Activated CD8-positive, alpha-beta memory T cell treated with anti-CD3 and anti-CD28 coated beads for 4 hours (primary cell): Measurements from ENCODE around the gene PNRC2.
A peak's percentile ranks its signal among the peaks of the same experiment; 100 is the strongest.
"Not testable (repeated sequence)": the region's sequence is repeated elsewhere in the genome, so short reads cannot be mapped to it uniquely, and the experiment has no call there.

Source experiments
- DNase-seq, 2 donors: peaks; one replicate each; pipeline ENCODE4 v3.0.0-alpha.2; 2020; ENCODE audit warnings: low read depth in 2 of 2

The PNRC2 gene

GRCh38 chr1:23953020-23953419 is 6.6 kb upstream of the PNRC2 start:
- DNase-seq, result no peak

DNA sequence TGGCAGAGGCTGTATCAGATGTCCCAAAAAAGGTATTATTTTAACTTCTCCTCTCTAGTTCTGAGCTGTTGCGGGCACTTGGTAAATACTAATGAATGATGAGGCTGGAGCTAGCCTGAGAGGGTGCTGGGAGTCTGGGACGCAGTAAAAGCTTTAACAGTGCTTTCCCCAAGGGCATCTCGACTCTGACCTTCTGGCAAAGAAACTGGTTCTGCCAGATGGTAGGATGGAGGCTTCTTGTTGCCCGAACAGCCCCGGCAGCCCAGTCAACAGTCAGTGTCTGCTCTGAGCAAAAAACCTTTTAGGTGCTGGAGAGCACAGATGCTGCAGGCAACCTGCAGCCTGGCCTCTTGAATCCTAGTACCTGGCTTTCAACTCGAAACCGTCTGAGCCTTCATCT is 2.5 kb upstream of the PNRC2 start:
- no peak for DNase-seq

- DNase-seq, result not testable (repeated sequence)
Observed at GRCh38 chr1:23958040-23958809, 1.4 kb upstream of the PNRC2 start.

GRCh38 chr1:23958810-23959460 is 693 bp upstream of the PNRC2 start:
- peak; percentile 77 to 85 for DNase-seq

GRCh38 chr1:23960291-23961020 is 828 bp downstream of the PNRC2 start:
- no peak for DNase-seq

DNA sequence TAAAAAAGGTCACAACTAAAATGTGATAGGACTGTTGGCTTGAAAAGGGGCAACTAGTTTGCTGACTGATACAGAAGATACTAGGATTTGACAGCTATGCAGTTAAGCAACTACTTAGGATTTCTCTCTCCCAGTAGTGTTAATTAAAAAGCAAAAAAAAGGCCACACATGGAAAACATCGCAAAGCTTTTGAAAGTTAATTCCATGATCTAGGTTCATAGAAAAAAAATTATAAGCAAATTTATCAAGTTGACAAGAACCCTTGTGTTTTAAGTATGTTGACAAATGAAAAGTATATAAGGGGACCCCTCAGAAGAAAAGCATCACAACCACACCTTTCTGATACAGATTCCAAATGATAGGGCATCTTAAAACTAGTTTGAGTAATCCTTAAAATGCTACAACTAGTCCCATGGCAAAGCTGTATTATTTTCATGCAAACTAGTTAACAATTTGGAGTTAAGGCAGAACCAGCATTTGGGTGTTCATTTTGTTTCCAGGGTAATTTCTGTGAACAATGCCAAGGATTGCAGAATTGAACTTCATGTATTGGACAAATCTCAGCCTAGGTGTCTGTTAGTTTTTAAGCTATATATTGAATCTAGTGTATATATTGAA is 4.1 kb downstream of the PNRC2 start:
- DNase-seq, result no peak

GRCh38 chr1:23964235-23964668 is 4.6 kb downstream of the PNRC2 start:
- DNase-seq, result no peak

- no peak for DNase-seq
Observed at GRCh38 chr1:23964790-23965740, 5.4 kb downstream of the PNRC2 start.

DNA sequence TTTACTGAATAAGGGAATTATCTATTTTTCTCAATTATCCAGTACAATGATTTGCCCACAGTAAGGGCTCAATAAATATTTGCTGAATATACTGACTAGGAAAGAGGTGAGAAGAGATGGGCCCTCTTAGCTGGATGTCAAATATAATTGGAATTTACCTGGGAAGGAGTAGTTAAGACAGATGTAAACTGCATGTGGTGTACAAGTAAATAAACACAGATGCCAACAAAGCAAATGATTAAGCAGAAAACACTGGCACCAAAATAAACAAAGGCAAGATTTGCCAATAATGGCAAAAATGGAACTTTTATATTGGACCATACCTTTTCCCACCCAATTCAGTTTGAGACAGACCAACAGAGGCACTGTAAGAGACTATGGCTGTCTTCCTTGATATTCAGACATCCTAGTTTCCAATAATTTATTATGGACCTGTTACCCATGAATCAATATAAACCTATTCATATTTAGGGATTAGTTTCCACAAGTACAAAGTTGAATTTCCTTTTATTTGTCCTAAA is 7.4 kb downstream of the PNRC2 start:
- no peak for DNase-seq

DNA sequence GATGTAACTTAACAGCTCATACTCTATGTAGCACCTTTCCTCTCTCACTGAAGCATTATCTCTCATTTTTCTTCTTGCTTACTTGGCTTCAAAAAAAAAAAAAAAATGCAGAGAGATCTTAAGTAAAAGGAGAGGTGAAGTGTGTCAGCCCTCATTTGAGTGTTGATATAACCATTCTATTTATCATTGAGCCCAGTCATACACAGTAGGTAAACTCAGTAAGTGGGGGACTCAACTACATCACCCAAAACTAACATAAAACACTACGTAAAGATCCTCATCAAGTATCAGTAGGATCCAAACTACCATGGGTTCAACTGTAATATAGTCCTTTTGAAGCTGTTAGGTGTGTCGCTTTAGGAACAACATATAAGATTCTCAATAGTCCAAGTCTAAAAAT is 8.2 kb downstream of the PNRC2 start:
- DNase-seq, result no peak

DNA sequence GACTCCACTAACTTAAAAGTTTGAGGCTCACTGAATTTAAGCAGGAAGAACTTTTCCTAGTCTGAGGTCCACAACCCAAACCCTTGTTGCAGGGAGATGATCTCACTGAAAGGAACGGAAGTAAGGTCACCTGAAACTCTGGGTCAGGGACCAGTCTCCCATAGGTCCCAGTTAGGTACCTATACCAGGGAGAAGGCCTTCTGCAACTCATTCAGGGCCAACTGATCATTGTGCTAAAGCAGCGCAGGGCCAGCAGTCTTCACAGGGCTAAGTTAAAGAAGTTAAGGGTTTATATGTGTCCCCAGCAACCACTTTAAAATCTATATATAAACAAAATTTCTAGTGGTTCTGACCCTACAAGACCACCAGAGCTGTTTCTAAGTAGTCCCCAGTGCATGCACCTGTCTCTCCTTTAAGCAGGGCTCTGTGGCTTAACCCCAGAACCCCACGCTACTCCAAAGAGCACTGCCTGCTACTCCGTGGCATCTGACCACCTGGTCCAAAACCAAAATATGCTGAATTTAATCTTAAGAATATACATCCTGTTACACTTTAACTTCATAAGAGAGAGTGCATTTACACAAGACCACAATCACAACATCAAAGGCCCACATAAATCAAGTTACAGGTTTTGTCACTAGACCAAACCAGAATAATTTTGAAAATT is 17.7 kb downstream of the PNRC2 start:
- no peak for DNase-seq

DNA sequence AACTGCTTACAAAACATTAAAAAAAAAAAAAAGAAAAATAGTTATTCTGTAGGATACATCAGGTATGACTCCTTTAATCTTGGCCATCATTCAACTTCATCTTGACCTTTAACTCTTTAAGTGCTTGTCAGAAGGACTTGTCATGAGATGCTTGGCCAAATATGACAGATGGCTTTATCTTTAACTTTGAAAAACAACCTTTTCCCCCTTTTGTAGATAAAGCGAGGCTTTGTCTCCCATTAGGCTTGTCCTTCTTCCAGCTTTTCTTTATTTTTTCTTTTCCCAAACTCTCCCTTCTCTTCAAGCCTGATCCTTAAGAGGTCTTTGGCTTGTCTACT is 18.2 kb downstream of the PNRC2 start:
- DNase-seq, result no peak

GRCh38 chr1:23978805-23979204 is 19.2 kb downstream of the PNRC2 start:
- DNase-seq, result no peak

DNA sequence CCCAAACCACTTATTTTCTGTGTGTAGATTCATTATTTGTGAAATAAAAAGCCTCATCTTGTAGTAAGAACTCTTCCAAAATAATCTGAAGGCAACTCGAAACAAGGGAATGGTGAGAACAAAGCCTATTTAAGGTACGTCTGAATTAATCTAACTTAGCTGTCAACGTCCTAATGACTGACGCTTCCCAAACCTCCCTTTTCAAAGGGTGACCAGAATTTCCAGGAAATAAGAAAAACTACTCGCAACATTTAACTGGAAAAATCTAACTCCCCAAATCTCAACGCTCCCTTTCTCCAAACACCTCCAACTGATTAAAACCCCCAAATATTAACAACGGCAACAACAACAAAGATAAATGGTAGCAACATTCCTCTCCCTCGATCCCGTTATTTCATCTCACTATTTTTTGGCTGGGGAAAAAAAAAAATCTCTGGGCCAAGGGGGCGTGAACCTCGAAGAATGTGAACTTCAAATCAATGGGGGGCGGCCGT is 19.8 kb downstream of the PNRC2 start:
- DNase-seq, result no peak

GRCh38 chr1:23979881-23980727 is 20.5 kb downstream of the PNRC2 start, which contains the start of gene SRSF10:
Gene SRSF10, minus strand, starts transcription at chr1:23980327. Its CDS starts 72 bp downstream, at chr1:23980255.
- peak; percentile 95 for DNase-seq

DNA sequence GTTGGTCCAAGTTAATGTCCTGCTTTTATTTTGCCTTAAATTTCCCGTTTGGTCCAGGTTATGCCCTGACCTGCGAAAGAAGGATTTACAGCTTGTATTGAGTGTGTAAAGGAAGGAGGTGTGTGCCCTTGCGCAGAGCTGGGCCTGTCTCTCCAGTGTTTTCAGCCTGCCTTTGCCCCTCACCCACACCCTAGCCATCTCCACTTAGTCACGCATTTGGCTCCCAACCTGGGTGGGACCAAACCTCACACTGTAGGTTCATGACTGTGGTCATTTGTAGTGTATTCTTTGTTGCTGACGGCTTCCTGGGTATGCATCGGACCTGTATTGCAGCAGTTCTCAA is 21.1 kb downstream of the PNRC2 start:
- peak in 1 of 2 donors; percentile 14 for DNase-seq

- no peak for DNase-seq
Observed at GRCh38 chr1:23984417-23985186, 25.0 kb downstream of the PNRC2 start.

- DNase-seq, result not testable (repeated sequence)
Observed at GRCh38 chr1:23987038-23987437, 27.4 kb downstream of the PNRC2 start.

GRCh38 chr1:23989263-23989662 is 29.6 kb downstream of the PNRC2 start:
- no peak for DNase-seq
